KMS-11 (cell line): Measurements from ENCODE around the gene HMX1.

Source experiments
- H2AFZ ChIP-seq: fragments of 200-600 bp; sonication (generic); 2 replicates; pipeline ENCODE4 v1.6.1; 2016; ENCODE audit warnings: antibody characterized with exemption, mixed run types, low read depth
- H3K27ac ChIP-seq: fragments of 200-600 bp; sonication (generic); 2 replicates; pipeline ENCODE4 v1.6.1; 2016; ENCODE audit warnings: mild to moderate bottlenecking, mixed run types
- H3K27me3 ChIP-seq: fragments of 200-600 bp; sonication (generic); 2 replicates; pipeline ENCODE4 v1.6.1; 2017; ENCODE audit warnings: mild to moderate bottlenecking, low read depth, mixed run types, moderate library complexity; ENCODE audit not compliant: insufficient read depth
- H3K36me3 ChIP-seq: fragments of 200-600 bp; sonication (generic); 2 replicates; pipeline ENCODE4 v1.6.1; 2017; ENCODE audit warnings: mild to moderate bottlenecking, mixed run types; ENCODE audit not compliant: insufficient read depth
- H3K4me1 ChIP-seq: fragments of 200-600 bp; sonication (generic); 2 replicates; pipeline ENCODE4 v1.6.1; 2016; ENCODE audit warnings: mild to moderate bottlenecking, low read depth, mixed run types; ENCODE audit not compliant: poor library complexity, severe bottlenecking
- H3K4me2 ChIP-seq: fragments of 200-600 bp; sonication (generic); 2 replicates; pipeline ENCODE4 v1.7.0; 2016; ENCODE audit warnings: mild to moderate bottlenecking, mixed run types
- H3K4me3 ChIP-seq: fragments of 200-600 bp; sonication (generic); IDR thresholded peaks from 2 replicates; pipeline ENCODE4 v1.6.1; 2017; ENCODE audit warnings: low read depth, low read length, mixed read lengths; ENCODE audit not compliant: insufficient read depth
- H3K79me2 ChIP-seq: fragments of 200-600 bp; sonication (generic); 2 replicates; pipeline ENCODE4 v1.6.1; 2016; ENCODE audit warnings: low read depth, mixed run types; ENCODE audit not compliant: insufficient read depth
- H3K9ac ChIP-seq: fragments of 200-600 bp; sonication (generic); 2 replicates; pipeline ENCODE4 v1.6.1; 2016; ENCODE audit warnings: mild to moderate bottlenecking, mixed run types
- H4K20me1 ChIP-seq: fragments of 200-600 bp; sonication (generic); 2 replicates; pipeline ENCODE4 v1.6.1; 2016; ENCODE audit warnings: mild to moderate bottlenecking, mixed run types; ENCODE audit not compliant: insufficient read depth
- CTCF ChIP-seq: fragments of 200-600 bp; sonication (generic); conservative IDR thresholded peaks from 2 replicates; pipeline ENCODE4 v1.6.1; 2017; ENCODE audit warnings: low read depth, mild to moderate bottlenecking, antibody characterized with exemption, low read length, moderate library complexity, mixed read lengths

HMX1 gene

GRCh38 chr4:8888856-8889255 lies 17.2 kb upstream of the HMX1 start:
- Histone ChIP-seq H3K4me2 (no peak overlapping the region), H3K9ac (no peak overlapping the region), H3K4me3 (no peak overlapping the region), H3K27ac (no peak overlapping the region), H3K79me2 (no peaks in the 10 kb centered on the region), H3K27me3 (no peaks in the 10 kb centered on the region), H4K20me1 (no peaks in the 10 kb centered on the region), H3K36me3 (no peaks in the 10 kb centered on the region), H2AFZ (no peak overlapping the region), H3K4me1 (no peaks in the 10 kb centered on the region)
- no peak for TF ChIP-seq CTCF

GRCh38 chr4:8886612-8887406 lies 15.2 kb upstream of the HMX1 start:
- no peak overlapping the region for H3K4me3 ChIP-seq
- no peaks in the 10 kb centered on the region for H4K20me1 ChIP-seq
- H3K27ac ChIP-seq: no peak overlapping the region
- no peak; the same call in 1 of the 2 replicates for TF ChIP-seq CTCF
- H3K36me3 ChIP-seq: no peaks in the 10 kb centered on the region
- H3K4me2 ChIP-seq: no peak overlapping the region
- no peaks in the 10 kb centered on the region for H3K79me2 ChIP-seq
- no peak overlapping the region for H2AFZ ChIP-seq
- H3K4me1 ChIP-seq: no peaks in the 10 kb centered on the region
- H3K9ac ChIP-seq: no peak overlapping the region
- H3K27me3 ChIP-seq: no peaks in the 10 kb centered on the region

- Histone ChIP-seq H3K79me2 (no peaks in the 10 kb centered on the region), H3K27ac (no peak overlapping the region), H3K4me2 (no peak overlapping the region), H2AFZ (no peak overlapping the region), H4K20me1 (no peaks in the 10 kb centered on the region), H3K4me3 (no peak overlapping the region), H3K4me1 (no peaks in the 10 kb centered on the region), H3K27me3 (no peaks in the 10 kb centered on the region), H3K36me3 (no peaks in the 10 kb centered on the region), H3K9ac (no peak overlapping the region)
- no peak for TF ChIP-seq CTCF
Measured at GRCh38 chr4:8882239-8882638, 10.6 kb upstream of the HMX1 start.

GRCh38 chr4:8880851-8881250 lies 9.2 kb upstream of the HMX1 start:
- TF ChIP-seq CTCF: no peak
- Histone ChIP-seq H3K27me3 (no peaks in the 10 kb centered on the region), H3K4me2 (no peak overlapping the region), H3K9ac (no peak overlapping the region), H3K4me3 (no peak overlapping the region), H4K20me1 (no peaks in the 10 kb centered on the region), H3K4me1 (no peaks in the 10 kb centered on the region), H3K36me3 (no peaks in the 10 kb centered on the region), H3K79me2 (no peaks in the 10 kb centered on the region), H2AFZ (no peak overlapping the region), H3K27ac (no peak overlapping the region)
